Liver (tissue), 3 donors: ENCODE results near the gene ZNF785.

Experiments
- EGR1 ChIP-seq, 2 donors: IDR thresholded peaks; 2 replicates each; pipeline ENCODE4 v1.6.1; 2016 to 2018; ENCODE audit warnings: antibody characterized with exemption in 2 of 2, low read depth in 2 of 2
- FOXA1 ChIP-seq: IDR thresholded peaks from 2 replicates; pipeline ENCODE4 v1.6.1; 2016; ENCODE audit warnings: antibody characterized with exemption
- GABPA ChIP-seq, 2 donors: IDR thresholded peaks in 1 of 2; conservative IDR thresholded peaks in 1 of 2; 2 replicates each; pipeline ENCODE4 v1.6.1; 2016; ENCODE audit warnings: antibody characterized with exemption in 2 of 2, mild to moderate bottlenecking in 1 of 2, moderate library complexity in 1 of 2
- JUND ChIP-seq, 2 donors: IDR thresholded peaks; 2 replicates each; pipeline ENCODE4 v1.6.1; 2016; ENCODE audit warnings: antibody characterized with exemption in 2 of 2
- RAD21 ChIP-seq, 2 donors: IDR thresholded peaks; 2 replicates each; pipeline ENCODE4 v1.6.1; 2016; ENCODE audit warnings: antibody characterized with exemption in 2 of 2, mild to moderate bottlenecking in 2 of 2
- TAF1 ChIP-seq: conservative IDR thresholded peaks from 2 replicates; pipeline ENCODE4 v1.6.1; 2016; ENCODE audit warnings: antibody characterized with exemption, mild to moderate bottlenecking
- TF ChIP-seq, protein P1 (sequence below): fragments of 150-350 bp; IDR thresholded peaks from 2 replicates; pipeline ENCODE4 v1.5.1; 2017; ENCODE audit warnings: improper control_type of control experiment, low read depth, low read length; ENCODE audit not compliant: missing input control
- TF ChIP-seq, protein P2 (sequence below): IDR thresholded peaks from 2 replicates; pipeline ENCODE4 v1.6.1; 2016; ENCODE audit warnings: antibody characterized with exemption
- TF ChIP-seq, protein P3 (sequence below): IDR thresholded peaks from 2 replicates; pipeline ENCODE4 v1.6.1; 2016; ENCODE audit warnings: antibody characterized with exemption, mild to moderate bottlenecking
- donor health status: healthy.
- donor health status: healthy.

DNA sequence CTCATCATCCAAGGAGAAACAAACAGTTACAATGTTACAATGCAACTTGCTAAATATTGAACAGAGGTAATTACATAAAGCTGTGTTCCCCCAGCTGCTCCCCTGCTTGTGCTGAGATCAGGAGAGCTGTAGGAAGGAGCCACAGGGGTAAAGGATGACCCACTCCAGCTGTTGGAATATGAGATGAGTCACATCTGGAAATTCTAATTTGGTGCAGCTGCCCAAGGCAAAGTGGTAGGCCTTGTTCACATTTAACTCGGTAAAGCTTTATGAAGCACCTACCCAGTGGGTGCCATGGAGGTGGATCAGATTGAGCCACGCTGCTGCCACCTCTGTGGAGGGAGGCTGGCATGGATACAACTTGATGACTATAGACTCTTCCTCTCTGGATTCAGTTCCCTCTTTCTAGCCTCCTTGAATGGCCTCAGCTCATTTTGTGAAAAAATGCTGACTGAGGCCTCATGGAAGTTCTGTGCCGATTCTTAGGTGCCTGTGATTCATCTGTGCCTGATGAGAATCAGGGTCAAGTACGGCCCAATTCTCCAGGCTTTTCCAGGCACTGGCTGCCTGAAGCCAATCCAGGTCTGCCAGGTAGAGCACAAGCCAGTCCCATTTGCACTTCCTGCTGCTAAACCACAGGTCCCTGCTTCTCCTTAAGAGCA, 17.2 kb upstream of the ZNF785 start:
- TF ChIP-seq, protein P1, sequence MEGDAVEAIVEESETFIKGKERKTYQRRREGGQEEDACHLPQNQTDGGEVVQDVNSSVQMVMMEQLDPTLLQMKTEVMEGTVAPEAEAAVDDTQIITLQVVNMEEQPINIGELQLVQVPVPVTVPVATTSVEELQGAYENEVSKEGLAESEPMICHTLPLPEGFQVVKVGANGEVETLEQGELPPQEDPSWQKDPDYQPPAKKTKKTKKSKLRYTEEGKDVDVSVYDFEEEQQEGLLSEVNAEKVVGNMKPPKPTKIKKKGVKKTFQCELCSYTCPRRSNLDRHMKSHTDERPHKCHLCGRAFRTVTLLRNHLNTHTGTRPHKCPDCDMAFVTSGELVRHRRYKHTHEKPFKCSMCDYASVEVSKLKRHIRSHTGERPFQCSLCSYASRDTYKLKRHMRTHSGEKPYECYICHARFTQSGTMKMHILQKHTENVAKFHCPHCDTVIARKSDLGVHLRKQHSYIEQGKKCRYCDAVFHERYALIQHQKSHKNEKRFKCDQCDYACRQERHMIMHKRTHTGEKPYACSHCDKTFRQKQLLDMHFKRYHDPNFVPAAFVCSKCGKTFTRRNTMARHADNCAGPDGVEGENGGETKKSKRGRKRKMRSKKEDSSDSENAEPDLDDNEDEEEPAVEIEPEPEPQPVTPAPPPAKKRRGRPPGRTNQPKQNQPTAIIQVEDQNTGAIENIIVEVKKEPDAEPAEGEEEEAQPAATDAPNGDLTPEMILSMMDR, result no peak
- TF ChIP-seq EGR1 (IDR thresholded peaks at IDR 0.05; ENCODE audit: low read depth in 2 of 2) (no peak), TAF1 (no peak), GABPA (IDR thresholded peaks at IDR 0.05 in 1 of 2, conservative IDR thresholded peaks at IDR 0.05 in 1 of 2) (no peak), RAD21 (IDR thresholded peaks at IDR 0.05) (no peak), FOXA1 (no peak), JUND (IDR thresholded peaks at IDR 0.05) (no peak)
- TF ChIP-seq, protein P2, sequence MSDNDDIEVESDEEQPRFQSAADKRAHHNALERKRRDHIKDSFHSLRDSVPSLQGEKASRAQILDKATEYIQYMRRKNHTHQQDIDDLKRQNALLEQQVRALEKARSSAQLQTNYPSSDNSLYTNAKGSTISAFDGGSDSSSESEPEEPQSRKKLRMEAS, result no peak
- TF ChIP-seq, protein P3, sequence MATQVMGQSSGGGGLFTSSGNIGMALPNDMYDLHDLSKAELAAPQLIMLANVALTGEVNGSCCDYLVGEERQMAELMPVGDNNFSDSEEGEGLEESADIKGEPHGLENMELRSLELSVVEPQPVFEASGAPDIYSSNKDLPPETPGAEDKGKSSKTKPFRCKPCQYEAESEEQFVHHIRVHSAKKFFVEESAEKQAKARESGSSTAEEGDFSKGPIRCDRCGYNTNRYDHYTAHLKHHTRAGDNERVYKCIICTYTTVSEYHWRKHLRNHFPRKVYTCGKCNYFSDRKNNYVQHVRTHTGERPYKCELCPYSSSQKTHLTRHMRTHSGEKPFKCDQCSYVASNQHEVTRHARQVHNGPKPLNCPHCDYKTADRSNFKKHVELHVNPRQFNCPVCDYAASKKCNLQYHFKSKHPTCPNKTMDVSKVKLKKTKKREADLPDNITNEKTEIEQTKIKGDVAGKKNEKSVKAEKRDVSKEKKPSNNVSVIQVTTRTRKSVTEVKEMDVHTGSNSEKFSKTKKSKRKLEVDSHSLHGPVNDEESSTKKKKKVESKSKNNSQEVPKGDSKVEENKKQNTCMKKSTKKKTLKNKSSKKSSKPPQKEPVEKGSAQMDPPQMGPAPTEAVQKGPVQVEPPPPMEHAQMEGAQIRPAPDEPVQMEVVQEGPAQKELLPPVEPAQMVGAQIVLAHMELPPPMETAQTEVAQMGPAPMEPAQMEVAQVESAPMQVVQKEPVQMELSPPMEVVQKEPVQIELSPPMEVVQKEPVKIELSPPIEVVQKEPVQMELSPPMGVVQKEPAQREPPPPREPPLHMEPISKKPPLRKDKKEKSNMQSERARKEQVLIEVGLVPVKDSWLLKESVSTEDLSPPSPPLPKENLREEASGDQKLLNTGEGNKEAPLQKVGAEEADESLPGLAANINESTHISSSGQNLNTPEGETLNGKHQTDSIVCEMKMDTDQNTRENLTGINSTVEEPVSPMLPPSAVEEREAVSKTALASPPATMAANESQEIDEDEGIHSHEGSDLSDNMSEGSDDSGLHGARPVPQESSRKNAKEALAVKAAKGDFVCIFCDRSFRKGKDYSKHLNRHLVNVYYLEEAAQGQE, result no peak
